HG03469 (cell line): ENCODE measurements around the gene ACOX1.
"Not testable (repeated sequence)": the region's sequence is repeated elsewhere in the genome, so short reads cannot be mapped to it uniquely, and the experiment has no call there.

ENCODE experiments used
- ATAC-seq: cut with Tn5 transposase; IDR thresholded peaks from one replicate; pipeline ENCODE4 v1.9.1; 2021; ENCODE audit warnings: mild to moderate bottlenecking, moderate library complexity, moderate number of reproducible peaks; ENCODE audit not compliant: unreplicated experiment

Gene ACOX1

GRCh38 chr17:75983501-75984181 is 4.7 kb upstream of the ACOX1 start:
- ATAC-seq: no peak

GRCh38 chr17:75981019-75981615 is 2.2 kb upstream of the ACOX1 start:
- no peak for ATAC-seq

DNA sequence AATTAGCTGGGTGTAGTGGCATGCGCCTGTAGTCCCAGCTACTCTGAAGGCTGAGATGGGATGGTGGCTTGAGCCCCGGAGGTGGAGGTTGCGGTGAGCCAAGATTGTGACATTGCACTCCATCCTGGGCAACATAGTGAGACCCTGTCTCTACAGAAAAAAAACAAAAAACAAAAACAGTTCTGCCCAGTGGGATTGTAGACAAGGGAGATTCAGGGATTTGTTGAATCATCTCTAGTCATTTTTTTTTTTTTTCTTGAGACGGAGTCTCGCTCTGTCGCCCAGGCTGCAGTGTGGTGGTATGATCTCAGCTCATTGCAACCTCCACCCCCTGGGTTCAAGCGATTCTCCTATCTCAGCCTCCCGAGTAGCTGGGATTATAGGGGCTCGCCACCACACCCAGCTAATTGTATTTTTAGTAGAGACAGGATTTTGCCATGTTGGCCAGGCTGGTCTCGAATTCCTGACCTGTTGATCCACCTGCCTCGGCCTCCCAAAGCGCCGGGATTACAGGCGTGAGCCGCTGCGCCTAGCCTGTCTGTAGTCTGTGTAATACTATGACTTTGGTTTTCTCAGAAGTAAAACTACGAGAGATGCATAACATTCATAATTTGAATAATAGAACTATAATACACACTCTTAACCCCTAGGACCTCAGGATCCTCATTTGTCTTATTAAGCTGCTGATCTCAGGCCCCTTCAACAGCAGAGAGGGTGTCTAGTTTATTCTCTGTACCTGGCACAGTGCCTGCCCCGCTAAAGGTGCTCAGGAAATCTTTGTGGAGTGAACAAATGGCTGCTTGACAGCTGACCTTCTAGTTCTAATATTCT is 1.4 kb upstream of the ACOX1 start:
- ATAC-seq: no peak

GRCh38 chr17:75979705-75980187 is 780 bp upstream of the ACOX1 start:
- no peak for ATAC-seq

DNA sequence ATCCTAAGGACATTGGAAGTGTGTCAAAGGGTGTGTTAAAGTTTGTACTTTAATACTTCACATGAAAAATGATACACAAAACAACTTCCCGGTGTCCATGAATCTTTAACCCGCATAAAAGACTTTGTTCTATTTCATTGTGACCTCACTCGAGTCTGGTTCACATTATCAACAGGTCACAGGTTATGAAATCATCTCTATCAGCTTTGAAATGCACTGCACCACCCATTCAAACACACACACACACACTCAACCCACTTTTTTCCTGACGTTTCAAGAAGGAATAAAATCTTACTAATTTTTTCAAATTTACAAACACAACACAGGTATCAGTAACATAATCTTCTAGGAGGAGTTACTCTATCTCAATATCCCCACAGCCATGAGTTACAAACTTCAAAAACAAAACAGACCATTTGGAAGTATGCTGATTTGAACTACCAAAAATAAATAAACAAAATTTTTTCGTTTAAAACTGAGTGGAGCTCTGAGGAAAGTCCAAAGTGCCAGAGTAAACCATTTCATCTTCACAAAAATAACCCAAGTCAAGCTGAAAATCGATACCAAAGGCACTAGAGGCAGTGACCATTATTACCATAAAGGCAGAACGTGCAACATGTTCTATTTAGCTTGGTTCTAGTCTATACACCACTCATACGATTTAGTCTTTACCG is 2.7 kb downstream of the ACOX1 start:
- ATAC-seq: no peak

GRCh38 chr17:75975757-75976174 is 3.2 kb downstream of the ACOX1 start:
- ATAC-seq: no peak

GRCh38 chr17:75975187-75975586 is 3.8 kb downstream of the ACOX1 start:
- ATAC-seq: not testable (repeated sequence)

GRCh38 chr17:75970626-75971025 is 8.3 kb downstream of the ACOX1 start:
- ATAC-seq: no peak

DNA sequence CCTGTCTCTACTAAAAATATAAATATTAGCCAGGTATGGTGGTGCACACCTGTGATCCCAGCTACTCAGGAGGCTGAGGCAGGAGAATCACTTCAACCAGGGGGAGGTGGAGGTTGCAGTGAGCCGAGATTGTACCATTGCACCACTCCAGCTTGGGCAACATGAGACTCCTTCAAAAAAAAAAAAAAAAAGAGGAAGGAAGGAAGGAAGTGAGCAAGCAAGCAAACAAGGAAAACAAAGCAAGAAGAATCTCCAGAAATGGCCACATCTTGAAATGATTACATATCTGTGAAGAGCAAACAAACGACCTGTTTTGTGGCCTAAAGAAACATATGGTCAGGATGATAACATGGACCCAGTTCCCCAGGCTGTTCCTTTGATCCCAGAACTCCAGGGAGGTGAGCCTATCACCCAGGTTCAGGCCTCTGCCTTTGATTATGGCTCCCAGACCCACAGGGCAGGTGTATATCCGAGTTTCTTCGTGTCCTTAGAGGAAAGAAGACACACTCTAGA is 8.9 kb downstream of the ACOX1 start:
- ATAC-seq: no peak

- ATAC-seq: not testable (repeated sequence)
Observed at GRCh38 chr17:75969044-75969443, 9.9 kb downstream of the ACOX1 start.

DNA sequence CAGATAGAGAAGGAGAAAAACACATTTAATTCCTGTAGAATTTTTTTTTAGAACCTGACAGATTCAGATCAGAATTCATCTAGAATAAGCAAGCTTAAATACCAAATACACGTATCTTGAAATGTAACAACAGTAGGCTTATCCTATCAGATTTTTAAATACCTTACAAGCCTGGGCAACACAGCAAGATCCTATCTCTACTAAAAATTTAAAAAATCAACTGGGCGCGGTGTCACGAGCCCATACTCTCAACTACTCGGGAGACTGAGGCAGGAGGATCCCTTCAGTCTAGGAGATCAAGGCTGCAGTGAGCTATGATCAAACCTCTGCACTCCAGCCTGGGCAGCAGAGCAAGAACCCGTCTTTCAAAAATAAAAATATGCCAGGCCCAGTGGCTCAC is 13.5 kb downstream of the ACOX1 start:
- ATAC-seq: no peak

DNA sequence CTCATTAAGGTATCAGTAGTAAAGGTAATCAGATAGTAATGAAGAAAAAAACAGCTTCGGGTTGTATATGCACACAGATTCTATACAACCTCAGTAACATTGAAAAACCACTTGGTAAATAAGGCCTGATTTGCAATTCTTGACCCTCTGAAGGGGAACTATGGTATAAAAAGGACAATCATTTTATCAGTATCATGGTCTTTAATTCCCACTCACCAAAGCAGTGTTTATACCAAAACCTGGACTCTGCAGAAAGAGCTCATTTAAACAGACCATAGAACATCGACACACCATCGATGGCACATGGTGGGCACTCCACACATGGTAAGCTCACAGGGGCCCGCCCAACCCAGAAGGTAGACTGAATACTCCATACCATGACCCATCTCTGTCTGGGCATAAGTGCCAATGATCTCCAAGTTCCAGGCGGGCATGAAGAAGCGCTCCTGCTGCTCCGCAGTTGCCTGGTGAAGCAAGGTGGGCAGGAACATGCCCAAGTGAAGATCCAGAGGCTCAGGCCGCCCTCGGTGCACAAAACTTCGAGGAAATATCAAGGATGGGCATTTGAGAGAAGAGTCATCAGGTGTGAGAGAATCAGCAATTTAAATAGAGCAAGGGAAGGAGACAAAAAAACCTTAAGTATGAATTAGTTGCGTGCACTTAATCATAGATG is 19.0 kb downstream of the ACOX1 start:
- ATAC-seq: no peak

DNA sequence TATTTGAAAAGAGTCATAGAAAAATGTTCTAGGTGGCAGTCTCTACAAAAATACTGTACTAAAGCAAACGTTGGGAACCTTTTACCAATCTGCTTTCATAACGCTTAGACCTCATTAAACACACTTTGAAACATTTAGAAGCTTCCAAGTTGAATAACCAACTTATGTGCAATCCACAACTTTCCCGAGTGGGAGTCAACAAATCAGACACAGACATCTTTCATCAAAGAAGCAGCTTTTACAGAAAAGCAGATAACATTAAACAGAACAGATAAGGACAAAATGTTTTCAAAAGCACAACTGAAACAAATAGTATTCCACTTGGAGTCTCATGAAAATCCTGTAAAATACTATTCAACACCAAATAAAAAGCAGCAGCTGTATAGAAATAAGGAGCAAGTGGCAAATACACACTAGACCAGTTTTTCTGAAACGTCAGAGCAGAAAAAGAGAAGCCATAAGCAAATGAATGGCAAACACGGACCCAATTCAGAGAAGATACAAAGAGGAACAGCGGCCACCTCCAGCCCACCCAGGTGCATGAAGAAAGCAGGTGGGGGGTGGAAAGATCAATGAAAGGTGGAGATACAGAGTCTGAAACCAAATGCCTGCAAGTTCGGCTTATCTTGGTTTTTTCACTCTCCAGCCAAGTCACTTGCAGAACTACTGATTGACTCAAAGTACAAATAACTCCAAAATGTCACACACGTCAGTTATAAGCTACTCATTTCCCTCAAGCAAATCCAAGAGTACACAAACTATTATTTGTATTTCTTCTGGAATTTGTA is 19.7 kb downstream of the ACOX1 start:
- no peak for ATAC-seq

DNA sequence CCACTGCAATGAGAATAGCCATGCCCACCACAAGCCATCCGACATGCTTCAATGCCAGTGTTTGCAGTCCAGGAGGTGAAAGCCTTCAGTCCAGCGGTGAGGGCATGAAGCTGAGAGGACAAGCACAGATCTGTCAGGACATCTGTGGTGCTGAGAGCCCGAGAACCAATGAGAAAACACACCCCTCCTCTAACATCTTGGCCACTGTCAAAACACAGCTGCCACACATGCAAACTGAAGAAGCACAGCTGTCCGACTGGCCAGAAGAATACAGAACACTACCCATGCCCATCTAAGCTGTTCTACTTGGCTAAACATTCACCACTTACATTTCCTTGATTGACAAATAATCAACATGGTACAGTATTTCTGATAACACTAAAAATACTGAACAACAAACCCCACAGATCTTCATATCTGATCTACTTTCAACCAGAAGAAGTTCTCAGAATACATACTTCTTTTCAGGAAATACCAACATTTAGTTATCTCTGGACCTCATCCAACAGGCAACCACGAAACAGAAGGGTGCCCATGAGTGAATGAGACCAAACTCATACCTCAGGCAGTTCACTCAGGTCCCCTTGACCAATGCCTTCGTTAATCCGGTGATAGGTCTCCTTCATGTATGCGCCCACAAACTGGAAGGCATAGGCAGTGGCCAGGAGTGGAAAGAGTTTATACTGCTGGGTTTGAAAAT is 28.0 kb downstream of the ACOX1 start:
- no peak for ATAC-seq

GRCh38 chr17:75950421-75950820 is 28.5 kb downstream of the ACOX1 start:
- no peak for ATAC-seq

DNA sequence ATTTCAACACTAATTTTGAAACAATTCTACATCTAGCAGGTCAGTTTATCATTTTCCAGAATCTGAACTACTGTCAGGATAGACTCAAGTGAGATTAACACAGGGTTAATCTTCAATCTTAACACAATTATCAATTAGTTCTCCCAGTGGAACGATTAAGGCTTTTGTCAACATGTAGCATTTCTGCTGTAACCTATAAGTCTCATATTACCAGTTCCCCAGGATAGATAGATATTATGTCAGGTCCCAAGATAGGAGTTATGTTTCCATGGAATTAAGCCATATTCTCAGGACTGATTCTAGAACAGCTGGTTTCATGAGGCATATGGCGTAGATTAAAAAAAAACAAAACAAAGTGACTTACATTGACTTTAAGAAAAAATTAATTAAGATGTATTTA is 33.8 kb downstream of the ACOX1 start:
- no peak for ATAC-seq

- ATAC-seq: no peak
Observed at GRCh38 chr17:75943491-75943890, 35.5 kb downstream of the ACOX1 start.

GRCh38 chr17:75942473-75942872 is 36.5 kb downstream of the ACOX1 start:
- no peak for ATAC-seq

DNA sequence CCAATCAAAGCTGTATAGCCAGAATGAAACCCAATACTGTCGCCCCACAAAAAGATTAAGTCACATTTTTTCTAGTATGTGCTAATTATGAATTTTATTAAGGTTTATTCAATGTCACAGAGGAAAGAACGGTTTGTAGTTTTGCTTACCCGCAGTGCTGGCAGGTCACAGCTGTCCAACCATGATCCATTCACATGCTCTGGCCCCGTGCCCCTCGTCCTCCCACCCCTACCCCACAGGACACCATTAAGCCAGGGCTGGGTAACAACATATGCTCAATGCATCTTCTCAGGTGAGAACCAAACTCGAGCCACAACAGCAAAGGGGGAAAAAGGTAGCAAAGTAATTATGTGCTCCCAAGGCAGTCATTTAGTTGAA is 37.5 kb downstream of the ACOX1 start:
- no peak for ATAC-seq
